Panc1 (cell line): ENCODE results near the gene PIAS3.

ENCODE experiments used
- SIN3A ChIP-seq: IDR thresholded peaks from 2 replicates; pipeline ENCODE4 v1.6.1; 2012; ENCODE audit warnings: low read depth, mild to moderate bottlenecking, low read length, moderate library complexity, borderline replicate concordance; ENCODE audit not compliant: insufficient read depth
- TF ChIP-seq, protein P1 (sequence below): fragments of 450-650 bp; IDR thresholded peaks from 2 replicates; pipeline ENCODE4 v1.5.1; 2017; ENCODE audit warnings: mild to moderate bottlenecking

DNA sequence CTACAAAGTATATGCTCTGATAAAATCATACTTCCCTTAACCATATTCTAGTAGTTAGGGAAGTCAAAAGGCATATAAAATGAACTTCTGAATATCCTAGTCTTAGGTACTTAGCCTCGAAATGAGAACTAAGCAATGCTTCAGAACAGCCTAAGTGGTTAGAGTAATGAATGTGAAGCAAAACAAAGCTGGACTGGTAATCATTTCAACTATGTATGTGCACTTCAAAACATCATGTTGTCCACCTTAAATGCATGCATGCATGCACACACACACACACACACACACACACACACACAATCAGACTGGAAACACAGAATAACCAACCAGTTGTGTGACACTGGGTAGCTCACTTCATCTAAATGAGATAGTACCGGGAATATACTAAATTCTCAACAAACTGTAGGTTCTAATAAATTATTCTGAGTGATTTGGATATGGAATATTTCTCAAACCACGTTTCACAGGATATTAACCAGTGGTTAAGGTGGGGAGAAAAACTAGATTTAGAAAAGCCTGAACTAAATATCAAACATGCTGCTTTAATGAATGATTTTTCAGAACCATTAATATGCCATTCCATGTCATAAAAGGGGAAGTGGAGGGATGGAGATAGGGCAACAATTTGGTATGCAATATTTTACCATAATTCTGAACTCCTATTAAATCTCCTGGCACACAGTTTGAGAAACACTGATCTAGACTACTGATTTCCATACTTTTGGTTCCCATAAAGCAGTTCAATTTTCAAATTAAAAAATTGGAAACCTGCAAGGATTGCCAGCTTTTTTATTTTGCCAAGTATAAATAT is 54.4 kb downstream of the PIAS3 start:
- TF ChIP-seq, protein P1, sequence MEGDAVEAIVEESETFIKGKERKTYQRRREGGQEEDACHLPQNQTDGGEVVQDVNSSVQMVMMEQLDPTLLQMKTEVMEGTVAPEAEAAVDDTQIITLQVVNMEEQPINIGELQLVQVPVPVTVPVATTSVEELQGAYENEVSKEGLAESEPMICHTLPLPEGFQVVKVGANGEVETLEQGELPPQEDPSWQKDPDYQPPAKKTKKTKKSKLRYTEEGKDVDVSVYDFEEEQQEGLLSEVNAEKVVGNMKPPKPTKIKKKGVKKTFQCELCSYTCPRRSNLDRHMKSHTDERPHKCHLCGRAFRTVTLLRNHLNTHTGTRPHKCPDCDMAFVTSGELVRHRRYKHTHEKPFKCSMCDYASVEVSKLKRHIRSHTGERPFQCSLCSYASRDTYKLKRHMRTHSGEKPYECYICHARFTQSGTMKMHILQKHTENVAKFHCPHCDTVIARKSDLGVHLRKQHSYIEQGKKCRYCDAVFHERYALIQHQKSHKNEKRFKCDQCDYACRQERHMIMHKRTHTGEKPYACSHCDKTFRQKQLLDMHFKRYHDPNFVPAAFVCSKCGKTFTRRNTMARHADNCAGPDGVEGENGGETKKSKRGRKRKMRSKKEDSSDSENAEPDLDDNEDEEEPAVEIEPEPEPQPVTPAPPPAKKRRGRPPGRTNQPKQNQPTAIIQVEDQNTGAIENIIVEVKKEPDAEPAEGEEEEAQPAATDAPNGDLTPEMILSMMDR: no peak
- no peak for TF ChIP-seq SIN3A
